COR-L47 (cell line): ENCODE results near the gene SIGLEC9.

Experiments
- DNase-seq: peaks from one replicate; lab custom pipeline; 2025; lab: John Stamatoyannopoulos, UW

SIGLEC9 gene

DNA sequence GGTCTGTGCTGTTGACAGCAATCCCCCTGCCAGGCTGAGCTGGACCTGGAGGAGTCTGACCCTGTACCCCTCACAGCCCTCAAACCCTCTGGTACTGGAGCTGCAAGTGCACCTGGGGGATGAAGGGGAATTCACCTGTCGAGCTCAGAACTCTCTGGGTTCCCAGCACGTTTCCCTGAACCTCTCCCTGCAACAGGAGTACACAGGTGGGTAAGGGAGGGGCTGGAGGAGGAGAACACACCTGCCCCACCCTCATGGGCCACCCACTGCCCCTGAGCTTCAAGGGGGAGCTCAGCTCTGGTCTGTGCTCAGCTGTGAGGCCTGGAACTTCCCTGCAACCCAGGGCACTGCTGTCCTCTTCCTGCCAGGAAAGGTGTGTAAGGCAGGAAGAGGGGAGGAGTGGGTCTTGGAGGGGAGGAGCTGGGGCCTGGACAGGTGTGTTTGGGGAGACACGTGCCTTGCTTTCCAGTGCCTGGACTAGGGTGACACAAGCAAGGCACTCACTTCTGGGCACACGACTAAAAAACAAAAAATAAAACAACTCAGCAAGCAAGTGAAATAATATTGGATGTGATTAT is 21.3 kb downstream of the SIGLEC9 start:
- no peak for DNase-seq

GRCh38 chr19:51146751-51147150 is 22.0 kb downstream of the SIGLEC9 start:
- no peak for DNase-seq

DNA sequence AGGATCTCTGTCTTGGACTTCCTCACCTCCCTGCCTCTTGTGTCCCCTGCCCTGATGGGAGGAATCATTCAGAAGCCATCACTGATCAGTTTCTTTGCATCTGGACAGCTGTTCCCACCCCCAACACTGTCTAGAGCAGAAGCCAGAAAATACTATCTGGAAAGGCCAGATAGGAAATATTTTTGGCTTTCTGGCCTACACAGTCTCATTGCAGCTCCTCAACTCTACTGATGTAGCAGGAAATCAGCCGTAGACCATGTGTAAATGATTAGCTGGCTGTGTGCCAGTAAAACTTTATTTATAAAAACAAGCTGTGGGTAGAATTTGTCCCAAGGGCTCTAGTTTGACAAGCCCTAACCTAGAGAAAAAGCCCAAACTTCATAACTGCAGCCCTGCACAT is 23.0 kb downstream of the SIGLEC9 start:
- no peak for DNase-seq

DNA sequence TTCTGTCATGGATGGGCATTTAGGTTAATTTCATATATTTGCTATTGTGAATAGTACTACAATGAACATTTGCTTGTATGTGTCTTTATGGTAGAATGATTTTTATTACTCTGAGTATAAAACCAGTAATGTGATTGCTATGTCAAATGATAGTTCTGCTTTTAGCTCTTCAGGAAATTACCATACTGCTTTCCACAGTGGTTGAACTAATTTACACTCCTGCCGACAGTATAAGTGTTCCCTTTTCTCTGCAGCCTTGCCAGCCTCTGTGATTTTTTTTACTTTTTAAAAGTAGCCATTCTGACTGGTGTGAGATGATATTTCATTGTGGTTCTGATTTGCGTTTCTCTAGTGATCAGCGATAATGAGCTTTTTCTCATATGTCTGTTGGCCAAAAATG is 23.9 kb downstream of the SIGLEC9 start:
- DNase-seq = no peak

DNA sequence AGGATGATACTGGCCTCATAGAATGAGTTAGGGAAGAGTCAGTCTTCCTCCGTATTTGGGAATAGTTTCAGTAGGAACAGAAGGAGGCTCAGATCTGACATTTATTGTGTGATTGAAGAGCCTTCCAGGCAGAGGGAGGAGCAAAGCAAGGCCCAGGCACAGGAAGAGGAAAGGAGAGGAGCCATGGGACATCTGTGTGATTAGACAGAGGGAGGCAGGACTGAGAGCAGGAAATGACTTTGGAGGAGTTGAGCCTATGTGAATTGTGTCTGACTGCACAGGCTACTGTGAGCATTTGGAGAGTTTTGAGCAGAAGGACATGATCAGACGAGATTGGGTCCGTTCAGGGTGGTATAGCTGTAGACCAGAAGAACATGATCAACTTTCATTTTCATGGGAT is 25.9 kb downstream of the SIGLEC9 start:
- no peak for DNase-seq

- DNase-seq = no peak
Observed at GRCh38 chr19:51156710-51157109, 32.0 kb downstream of the SIGLEC9 start.

DNA sequence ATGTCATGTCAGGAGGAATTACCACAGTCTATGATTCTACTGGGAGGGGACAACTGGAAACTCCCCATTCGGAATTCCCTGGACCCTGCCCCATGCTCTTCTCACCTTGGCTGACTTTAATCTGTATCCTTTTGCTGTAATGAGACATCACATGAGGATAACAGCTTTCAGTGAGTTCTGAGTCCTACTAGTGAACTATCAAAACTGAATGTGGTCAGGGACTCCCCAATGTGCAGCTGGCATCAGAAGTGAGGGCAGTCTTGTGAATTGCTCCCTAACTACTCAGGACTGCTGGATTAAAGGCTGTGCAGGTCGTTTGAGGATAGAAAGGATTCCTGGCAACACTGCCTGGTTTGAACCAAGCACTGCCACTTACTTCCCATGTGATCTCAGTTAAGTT is 32.6 kb downstream of the SIGLEC9 start:
- no peak for DNase-seq

GRCh38 chr19:51158474-51159129 is 33.9 kb downstream of the SIGLEC9 start:
- peak; percentile 3 for DNase-seq

DNA sequence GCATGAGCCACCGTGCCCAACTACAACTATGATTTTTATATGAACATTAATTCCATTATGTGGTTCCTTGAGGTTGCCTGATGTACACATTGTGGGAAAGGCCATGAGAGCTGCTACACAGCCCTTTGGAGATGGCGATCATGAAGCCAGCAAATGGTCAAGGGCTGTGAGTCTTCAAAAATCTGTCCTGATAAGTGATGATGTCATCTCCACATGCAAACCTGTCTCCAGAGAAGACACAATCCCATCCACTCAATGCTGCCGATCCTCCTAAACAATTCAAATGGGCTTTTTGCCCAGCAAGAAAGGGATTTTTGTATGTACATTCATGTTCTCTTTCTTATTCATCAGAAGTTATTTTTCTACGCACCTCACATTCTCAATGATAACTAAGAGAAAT is 35.0 kb downstream of the SIGLEC9 start:
- no peak for DNase-seq

- DNase-seq = no peak
Observed at GRCh38 chr19:51161266-51161665, 36.6 kb downstream of the SIGLEC9 start.

GRCh38 chr19:51161867-51162496 is 37.3 kb downstream of the SIGLEC9 start:
- no peak for DNase-seq

DNA sequence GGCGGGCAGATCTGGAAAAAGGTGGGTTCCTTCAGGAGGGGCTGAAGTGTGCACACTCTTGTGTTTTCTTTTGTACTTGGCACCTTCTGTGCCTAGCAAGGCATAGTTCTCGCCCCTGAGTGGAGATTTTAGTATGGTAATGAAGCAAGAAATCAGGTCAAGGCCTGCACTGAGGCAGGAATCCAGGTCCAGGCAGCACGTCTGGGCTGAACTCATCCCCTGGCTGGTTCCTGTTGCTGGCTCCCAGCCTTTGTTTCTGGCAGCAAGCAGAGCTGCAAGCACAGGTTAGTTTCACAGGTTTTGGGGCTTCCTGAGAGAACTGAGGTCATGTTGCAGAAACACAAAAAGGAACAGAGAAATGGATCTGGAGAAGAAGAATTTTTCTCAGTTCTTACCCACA is 38.6 kb downstream of the SIGLEC9 start:
- no peak for DNase-seq

- no peak for DNase-seq
Observed at GRCh38 chr19:51164215-51164614, 39.5 kb downstream of the SIGLEC9 start.

DNA sequence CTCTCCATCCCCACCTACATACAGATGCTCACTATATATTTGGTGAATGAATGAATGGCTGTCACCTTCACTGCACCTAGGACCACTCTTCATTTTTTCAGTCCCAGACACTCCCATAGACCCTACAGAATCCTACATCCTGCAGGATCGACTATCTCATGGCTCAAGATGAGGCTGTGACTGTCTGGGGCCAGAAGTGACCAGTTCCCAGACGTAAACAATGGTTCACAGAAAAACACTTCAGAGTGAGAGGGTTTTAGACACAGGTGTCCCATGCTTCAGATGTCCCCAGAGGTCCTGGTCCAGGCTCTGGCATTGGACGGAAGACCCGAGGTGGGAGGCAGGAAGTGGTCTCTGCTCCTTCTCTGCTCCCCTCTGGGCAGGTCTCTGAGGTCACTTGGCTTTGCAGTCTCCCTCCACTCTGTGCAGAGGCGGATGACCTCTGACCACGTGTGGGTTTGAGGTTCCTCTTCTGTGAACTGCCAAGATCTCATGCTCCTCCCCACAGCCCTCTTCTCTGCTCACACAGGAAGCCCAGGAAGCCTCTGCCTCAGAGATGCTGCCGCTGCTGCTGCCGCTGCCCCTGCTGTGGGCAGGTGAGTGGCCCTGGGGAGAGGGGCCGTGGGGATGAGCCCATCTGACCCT is 42.3 kb downstream of the SIGLEC9 start:
- DNase-seq = no peak

DNA sequence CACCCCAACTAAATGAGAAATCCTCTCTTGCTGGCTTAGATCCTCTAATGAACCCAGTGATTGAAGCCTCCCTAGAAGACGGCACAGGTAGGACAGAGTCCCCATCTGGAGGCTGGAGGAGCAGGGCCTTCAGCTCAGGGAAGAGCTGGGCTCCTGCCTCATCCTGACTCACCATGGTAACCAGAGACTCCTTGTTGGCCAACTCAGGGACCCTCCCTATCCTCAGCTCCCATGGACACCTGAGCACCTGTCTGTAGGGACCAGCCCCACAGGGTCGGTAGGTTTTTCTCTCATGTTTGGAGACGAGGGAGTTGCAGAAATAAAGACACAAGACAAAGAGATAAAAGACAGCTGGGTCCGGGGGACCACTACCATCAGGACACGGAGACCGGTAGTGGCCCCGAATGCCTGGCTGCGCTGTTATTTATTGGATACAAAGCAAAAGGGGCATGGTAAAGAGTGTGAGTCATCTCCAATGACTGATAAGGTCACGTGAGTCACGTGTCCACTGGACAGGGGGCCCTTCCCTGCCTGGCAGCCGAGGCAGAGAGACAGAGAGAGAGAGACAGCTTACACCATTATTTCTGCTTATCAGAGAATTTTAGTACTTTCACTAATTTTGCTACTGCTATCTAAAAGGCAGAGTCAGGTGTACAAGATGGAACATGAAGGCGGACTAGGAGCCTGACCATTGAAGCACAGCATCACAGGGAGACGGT is 44.0 kb downstream of the SIGLEC9 start:
- no peak for DNase-seq

GRCh38 chr19:51169283-51169918 is 44.7 kb downstream of the SIGLEC9 start:
- peak; percentile 36 for DNase-seq

DNA sequence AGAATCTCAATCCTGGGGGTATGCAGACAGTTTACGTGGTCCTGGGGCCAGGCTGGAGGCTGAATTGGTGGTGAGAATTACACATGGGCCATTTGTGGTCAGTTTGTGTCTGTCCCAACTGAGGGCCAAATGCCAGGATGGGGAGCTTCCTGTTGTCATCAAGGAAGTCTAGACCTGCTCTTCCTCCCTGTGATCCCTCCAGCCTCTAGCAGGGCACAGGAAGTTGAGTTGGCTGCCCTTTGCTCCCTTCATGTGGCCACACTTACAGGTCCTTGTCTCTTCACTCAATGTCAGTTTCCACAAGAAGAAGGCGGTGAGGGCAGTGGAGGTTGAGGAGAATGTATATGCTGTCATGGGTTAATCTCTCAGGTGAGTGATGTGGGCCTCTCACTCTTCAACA is 47.5 kb downstream of the SIGLEC9 start:
- DNase-seq = no peak

- no peak for DNase-seq
Observed at GRCh38 chr19:51173681-51174080, 49.0 kb downstream of the SIGLEC9 start.

GRCh38 chr19:51179256-51179655 is 54.5 kb downstream of the SIGLEC9 start:
- DNase-seq = no peak
